HG03064 (cell line): ENCODE results near the gene CENPK.
"Not testable (repeated sequence)": the region's sequence is repeated elsewhere in the genome, so short reads cannot be mapped to it uniquely, and the experiment has no call there.

Experiments
- ATAC-seq: cut with Tn5 transposase; IDR thresholded peaks from one replicate; pipeline ENCODE4 v1.9.1; 2021; ENCODE audit warnings: low read depth; ENCODE audit not compliant: unreplicated experiment

CENPK gene, protein sequence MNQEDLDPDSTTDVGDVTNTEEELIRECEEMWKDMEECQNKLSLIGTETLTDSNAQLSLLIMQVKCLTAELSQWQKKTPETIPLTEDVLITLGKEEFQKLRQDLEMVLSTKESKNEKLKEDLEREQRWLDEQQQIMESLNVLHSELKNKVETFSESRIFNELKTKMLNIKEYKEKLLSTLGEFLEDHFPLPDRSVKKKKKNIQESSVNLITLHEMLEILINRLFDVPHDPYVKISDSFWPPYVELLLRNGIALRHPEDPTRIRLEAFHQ

DNA sequence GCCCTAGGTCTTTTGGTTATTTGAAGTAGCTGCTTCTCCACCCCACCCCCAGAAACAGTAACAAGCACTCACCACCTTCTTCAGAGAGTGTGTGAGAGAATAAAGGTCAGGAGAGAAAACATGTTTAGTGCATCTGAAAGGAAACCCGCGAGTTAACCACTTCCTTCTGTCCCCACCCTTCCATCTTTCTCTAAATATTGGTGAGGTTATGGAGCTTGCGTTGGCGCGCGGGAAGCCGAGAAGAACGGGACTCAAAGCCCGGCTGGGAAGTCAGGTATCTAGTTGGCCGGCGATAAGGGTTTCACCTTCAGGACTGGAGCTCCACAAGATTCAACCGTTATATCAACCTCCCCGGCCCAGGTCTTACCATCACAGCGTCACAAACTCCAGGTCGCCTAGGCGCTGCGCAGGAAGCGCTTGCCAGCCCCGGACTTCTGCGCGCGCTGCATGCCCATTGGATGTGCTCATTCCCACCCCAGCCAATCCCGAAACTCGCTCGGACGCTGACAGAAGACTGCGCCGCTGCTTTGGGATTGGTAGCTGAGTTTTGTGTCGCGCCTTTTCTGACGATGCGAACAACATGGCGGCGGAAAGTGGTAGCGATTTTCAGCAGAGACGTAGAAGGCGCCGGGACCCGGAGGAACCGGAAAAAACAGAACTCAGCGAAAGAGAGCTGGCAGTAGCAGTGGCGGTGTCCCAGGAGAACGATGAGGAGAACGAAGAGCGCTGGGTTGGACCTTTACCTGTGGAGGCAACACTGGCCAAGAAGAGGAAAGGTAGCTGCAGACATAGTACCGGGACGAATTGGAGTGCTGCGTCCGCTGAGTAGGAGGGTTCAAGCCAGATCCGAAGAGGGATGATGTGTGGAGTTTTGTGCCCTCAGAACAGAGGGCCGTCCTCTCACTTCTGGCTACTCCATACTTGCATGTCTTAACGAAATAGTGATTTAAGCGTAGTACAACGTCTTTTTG is at the start of gene CENPK, which contains the start of gene PPWD1:
Gene CENPK, minus strand, starts transcription at position 438 of the 971 bp plus-strand sequence. CDS start 8,261 bp downstream, outside the sequence.
Gene PPWD1, plus strand, starts transcription at position 566 of the 971 bp plus-strand sequence. Its CDS starts 15 bp downstream, at position 581.
- ATAC-seq = peak; percentile 99

DNA sequence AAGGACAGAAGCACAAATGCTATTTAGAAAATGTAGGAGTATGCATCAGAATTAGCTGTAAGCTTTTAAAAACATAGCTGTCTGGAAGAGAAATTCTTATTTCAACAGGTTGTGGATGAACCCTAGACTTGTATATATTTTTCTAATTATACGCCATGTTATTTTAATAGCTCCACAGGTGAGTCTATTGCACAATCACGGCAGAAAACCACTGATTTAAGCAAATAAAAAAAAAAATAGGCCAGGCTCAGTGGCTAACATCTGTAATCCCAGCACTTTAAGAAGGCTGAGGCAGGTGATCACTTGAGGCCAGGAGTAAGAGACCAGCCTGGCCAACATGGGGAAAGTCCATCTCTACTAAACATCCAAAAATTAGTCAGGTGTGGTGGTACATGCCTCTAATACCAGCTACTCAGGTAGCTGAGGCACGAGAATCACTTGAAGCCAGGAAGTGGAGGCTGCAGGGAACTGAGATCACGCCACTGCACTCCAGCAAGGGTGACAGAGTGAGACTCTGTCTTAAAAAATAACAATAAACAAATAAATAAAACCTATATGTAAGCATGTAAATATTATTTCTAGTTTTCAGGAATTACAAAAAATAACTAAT is 49.4 kb upstream of the CENPK start:
- no peak for ATAC-seq

DNA sequence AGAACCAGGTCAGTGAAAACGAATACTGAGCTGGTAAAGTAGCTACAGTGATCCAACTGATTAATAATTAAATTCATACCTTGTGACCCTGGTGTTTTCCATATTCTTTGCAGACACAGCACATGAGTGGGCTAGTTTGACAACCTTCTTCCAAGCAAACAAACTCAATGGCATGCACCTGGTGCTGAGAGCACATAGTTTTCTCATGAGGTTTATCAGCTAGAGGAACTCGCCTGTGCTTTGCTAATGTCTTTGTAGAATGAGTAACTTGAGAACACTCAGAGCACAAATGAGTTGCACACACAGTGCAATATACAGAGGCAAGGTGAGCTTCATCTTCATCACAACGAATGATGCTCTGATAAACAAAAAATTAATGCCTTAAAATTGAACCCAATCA is 48.6 kb upstream of the CENPK start:
- no peak for ATAC-seq

DNA sequence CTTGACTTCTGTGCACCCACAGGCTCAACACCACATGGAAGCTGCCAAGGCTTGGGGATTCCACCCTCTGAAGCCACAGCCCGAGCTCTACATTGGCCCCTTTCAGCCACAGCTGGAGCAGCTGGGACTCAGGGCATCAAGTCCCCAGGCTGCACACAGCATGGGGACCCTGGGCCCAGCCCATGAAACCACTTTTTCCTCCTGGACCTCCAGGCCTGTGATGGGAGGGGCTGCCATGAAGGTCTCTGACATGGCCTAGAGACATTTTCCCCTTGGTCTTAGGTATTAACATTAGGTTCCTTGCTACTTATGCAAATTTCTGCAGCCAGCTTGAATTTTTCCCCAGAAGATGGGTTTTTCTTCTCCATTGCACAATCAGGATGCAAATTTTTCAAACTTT is 38.8 kb upstream of the CENPK start:
- ATAC-seq = not testable (repeated sequence)

DNA sequence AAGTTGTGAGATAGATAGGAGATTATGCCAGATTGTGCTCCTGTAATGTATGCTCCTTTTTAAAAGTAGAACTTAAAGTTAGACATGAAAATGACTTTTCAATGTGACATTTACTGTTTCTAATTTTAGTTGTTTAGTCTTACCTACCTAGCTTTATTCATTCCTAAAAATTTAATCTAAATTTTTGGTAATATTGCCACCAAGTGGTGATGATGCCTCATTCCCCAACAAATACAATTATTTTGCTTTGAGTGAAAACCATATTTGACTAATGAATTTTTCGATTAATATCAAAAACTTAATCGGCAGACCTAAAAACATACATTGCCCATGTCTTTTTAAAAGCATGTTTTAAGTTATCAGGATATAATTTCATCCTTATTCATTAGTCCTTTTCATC is 25.7 kb upstream of the CENPK start:
- ATAC-seq = no peak

DNA sequence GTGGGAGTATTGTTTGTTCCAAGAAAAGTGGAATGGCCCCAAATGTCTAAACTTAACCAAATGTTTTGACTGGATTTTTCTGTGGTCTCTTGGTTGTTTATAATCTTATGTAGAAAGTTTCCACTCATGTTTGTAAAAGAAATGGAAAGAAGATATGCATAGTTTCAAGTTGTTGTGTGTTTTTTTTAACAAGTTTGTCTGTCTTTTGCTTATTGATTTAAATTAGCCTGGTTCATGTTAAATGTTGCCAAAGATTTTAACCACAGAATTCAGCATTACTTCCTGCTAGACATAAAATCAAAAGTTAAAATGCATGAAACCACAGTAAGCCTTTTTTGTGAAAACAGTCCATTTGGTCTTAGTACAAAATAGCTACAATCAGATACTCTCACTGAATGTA is 14.2 kb upstream of the CENPK start:
- ATAC-seq = no peak

DNA sequence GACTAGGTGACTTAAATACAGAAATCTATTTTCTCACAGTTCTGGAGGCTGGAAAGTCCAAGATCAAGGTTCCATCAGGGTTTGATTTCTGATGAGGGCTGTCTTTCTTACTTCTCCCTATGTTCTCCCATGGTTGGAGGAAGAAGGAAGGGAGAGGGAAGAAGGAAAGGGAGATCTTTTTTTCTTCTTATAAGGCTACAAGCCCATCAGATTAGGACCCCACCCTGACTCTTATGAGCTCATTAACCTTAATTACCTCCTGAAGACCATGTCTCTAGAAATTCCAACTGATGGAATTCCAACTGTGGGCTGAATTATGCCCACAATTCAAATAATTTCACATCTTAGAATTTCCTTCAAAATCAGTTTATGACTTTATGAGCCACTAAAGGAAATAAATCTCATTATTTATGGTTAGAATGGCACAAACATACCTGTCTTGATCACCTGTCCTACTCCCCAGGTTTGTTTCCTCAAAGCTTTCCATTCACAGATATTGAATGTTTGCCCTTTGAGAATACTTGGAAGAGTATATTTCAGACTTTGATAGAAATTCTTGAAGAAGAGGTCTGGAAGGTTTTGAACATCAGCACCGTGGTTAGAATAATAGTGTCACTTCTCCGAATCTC is 7.7 kb upstream of the CENPK start:
- no peak for ATAC-seq

DNA sequence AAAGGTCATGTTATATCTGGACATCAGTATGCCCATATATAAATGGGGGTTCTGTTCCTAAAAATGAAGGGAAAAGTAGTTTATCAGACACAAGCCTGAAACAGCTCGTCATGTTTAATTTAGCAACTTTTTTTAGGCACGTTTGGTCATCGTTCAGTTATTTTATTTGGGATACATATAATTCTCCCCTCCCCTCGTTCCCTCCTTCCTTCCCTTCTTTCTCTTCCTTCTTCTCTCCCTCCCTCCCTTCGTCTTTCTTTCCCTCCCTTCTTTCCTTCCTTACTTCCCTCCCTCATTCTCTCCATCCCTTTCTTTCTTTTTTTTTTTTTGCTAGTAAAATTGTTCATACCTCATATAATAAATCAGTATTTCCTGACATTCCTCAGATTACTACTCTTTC is 3.5 kb upstream of the CENPK start:
- ATAC-seq = no peak

DNA sequence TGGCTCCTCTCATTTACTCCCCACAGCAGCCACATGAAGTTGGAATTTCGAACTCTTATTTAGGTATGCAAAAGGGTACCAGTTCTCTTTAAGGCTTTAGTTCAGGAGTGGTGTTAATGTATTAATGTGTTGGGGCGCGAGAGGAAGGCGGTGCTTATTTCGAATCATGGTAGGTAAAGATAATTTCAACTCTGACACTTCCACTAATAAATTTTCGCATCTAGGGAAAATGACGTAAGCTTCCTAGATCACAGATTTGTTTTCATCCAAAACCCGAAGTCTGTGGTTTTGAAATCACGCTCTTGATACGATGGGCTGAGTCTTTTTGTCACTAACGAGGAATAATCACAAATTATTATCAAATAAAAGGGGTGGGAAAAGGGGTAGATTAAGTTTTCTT is 809 bp upstream of the CENPK start:
- ATAC-seq = no peak

DNA sequence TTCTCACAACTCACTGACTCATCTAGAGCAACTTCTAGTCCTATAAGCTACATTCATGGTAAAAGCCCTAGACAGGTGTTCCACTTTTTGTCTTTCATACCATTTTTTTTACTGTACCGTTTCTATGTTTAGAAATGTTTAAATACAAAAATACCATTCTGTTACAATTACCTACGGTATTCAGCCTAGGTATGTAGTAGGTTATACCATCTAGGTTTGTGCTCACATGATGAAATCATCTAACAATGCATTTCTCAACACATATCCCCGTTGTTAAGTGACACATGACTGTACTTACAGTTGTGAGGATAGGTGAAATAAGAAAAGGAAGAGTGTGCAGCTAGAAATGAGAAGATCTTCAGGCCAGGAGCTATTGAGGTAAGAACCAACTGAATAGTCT is 6.2 kb downstream of the CENPK start:
- ATAC-seq = no peak

DNA sequence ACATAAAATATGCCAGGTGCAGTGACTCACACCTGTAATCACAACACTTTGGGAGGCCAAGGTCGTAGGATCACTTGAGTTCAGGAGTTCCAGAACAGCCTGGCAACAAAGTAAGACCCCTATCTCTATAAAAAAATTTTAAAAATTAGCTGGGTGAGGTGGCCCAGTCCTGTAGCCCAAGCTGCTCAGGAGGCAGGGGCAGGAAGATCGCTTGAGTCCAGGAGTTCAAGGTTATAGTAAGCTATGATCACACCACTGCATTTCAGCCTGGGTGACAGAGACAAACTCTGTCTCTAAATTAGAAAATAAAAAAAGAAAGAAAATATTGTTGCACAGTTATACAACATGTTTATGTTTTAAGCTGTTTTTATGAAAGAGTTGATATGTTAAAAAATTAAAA is 6.8 kb downstream of the CENPK start:
- ATAC-seq = no peak

DNA sequence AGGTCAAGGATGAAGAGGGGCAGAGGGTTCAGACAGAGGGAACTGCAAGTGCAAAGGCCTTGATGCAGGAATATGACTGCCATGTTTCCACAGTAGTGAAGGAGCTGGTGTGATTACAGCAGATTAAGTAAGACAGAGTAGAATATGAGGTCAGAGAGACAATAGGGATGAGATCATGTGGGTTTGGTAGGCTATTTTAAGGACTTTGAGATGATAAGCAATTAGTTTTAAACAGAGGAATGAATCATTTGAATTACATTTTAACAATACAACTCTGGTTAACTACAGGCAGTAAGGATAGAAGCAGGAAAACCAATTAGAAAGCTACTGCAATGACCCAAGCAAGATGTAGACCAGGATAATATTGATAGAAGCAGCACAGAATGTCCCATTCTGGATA is 7.7 kb downstream of the CENPK start:
- ATAC-seq = no peak

DNA sequence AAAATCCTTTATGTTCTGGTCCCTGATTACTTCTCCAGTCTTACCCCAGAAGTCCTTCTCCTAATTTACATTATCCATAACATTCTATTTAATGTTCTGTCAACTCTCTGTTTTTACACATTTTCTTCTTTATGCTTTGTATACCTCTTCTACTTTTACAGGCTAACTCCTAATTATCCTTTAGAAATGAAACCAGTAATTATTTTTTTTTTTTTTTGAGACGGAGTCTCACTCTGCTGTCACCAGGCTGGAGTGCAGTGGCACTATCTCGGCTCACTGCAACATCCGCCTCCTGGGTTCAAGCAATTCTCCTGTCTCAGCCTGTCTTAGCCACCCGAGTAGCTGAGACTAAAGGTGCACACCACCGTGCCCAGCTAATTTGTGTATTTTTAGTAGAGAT is 9.0 kb downstream of the CENPK start:
- no peak for ATAC-seq

DNA sequence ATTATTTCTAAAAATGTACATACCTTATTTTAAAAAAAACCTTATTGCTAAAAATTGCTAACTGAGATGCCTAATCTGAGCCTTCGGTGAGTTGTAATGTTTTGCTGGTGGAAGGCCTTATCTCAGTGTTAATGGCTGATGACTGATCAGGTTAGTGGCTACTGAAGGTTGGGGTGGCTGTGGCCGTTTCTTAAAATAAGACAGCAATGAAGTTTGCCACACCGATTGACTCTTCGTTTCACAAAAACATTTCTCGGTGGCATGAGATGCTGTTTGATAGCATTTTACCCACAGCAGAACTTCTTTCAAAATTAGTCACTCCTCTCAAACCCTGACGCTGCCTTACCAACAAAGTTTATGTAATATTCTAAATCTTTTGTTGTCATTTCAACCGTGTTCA is 14.7 kb downstream of the CENPK start:
- ATAC-seq = no peak

DNA sequence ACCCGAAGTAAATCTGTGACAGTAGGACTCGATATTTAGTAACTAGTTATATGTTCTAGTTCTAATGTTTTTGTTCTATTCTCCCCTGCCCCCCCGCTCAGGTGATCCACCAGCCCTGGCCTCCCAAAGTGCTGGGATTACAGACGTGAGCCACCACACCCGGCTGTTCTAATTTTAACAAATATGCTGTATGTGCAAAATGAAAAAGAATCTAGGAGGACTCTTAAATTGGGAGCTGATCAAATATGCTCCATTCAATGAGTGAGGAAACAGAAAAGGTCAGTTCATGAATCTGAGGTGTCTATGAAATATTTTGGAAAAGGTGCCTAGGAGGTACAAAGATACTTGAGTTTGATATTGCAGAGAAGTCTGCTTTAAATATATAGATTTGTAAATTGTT is 16.8 kb downstream of the CENPK start:
- no peak for ATAC-seq

DNA sequence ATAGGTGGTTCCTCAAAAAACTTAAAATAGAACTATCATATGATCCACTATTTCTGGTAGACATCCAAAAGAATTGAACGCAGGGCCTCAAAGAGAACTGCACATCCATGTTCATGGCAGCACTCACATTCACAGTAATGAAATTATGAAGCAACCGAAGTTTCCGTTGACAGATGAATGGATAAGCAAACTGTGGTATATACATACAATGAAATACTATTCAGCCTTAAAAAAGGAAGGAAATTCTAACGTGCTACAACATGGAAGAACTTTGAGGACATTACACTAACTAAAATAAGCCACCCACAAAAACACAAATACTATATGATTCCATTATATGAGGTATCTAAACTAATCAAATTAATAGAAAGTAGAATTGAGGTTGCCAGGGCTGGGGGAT is 18.5 kb downstream of the CENPK start:
- ATAC-seq = no peak

DNA sequence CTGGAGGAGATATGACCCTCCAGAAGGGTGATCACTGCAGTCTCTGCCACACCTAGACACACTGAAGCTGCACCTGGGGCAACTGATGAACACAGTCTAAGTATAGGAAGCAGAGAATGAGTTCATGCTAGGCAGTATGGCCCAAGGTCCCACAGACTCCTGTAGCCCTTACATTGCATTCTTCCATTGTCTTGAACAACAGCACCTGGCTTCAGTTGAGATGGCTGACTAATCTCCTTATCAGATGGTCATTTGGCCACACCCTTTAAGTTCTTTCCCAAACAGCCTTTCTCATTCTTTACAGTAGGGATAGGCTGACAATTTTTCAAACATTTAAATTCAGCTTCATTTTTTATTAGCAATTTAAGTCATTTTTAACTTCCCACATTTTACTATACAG is 23.1 kb downstream of the CENPK start:
- ATAC-seq = no peak

DNA sequence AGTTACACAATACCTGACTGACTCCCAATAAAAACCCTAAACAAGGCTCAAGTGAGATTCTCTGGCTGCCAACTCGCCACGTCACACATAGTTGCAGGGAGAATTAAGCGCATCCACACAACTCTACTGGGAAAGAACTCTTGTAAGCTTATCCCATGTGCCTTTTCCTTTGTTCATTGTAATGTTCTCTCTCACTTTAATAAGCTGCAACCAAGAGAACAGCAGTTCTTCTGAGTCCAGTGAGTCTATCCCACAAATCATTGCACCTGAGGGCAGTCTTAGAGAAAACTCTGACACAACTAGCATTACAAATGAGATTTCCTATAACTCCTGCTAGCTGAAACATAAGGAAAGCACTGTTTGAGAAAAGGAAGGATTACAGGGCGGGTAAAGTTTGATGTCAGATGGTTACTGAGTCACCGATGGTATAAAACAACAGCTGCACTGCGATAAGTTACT is 27.4 kb downstream of the CENPK start:
- ATAC-seq = no peak

DNA sequence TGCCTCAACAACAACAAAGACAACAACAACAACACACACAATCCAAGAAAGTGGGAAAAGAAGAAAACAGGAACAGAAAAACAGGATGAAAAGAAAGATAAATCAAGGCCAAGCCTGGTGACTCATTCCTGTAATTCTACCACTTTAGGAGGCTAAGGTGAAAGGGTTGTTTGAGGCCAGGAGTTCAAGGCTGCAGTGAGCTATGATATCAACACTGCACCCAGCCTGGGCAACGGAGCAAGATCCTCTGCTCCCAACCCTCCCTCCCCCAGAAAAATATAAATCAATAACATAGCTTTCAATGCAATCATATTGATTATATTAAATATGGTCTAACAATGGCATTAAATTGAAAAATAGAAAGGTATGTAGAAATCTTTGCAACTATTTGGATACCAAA is 32.1 kb downstream of the CENPK start:
- no peak for ATAC-seq

DNA sequence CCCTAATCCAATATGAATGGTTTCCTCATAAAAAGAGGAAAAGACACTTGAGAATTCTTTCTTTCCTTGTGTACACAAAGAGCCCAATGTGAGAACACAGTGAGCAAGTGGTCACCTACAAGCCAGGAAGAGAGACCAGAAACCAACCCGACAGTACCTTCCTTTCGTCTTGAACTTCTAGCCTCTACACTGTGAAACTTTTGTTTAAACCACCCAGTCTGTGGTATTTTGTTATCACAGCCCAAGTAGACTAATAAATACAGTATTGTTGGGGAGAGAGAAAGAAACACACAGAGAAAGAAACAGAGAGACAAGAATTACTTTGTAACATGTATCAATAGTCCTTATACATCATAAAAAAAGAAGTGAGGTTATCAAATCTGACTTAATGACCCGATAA is 37.2 kb downstream of the CENPK start:
- ATAC-seq = no peak
